ENCODE measurements around the gene HMCN2. TPM values are rescaled to one million over a fixed set of nuclear protein-coding genes. Genes with fewer than 3 reads are reported as not detected.
"Not testable (repeated sequence)": the region's sequence is repeated elsewhere in the genome, so short reads cannot be mapped to it uniquely, and the experiment has no call there.

Gene HMCN2
- total RNA-seq, 2 donors from 2014 or later, result 1.3 to 7.3 TPM

DNA sequence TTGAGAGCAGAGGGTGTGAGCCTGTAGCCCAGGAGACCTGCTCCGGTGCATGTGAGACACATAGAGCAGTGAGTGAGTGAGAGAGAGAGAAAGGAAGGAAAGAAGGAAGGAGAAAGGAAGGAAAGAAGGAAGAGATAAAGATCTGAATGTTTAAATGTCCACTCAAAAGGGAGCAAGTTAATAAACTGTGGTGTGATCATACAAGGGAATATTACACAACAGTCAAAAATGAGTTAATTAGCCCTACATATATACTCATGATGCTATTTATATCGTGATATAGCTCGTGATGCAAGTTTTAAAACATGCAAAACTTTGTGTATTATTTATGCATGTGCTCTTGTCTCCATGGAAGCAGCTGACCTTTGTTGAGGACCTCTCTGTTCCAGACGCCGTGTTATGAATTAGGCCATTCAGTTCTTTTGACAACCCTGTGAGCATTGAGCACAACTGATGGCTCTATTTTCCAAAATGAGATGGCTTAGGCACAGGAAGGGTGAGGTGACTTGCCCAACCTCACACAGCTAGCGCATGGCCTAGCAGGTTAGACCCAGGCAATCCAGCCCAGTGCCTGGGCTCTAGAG is 70.6 kb downstream of the HMCN2 start:
- H3K9me3 ChIP-seq, result no peaks in the 10 kb centered on the region
- no peak for DNase-seq (ENCODE audit: low spot score)
- no peak overlapping the region for H3K27ac ChIP-seq
- no peaks in the 10 kb centered on the region for H3K27me3 ChIP-seq
- H3K4me3 ChIP-seq, result no peak overlapping the region
- peaks cover 0 to 13% of the 10 kb centered on the region in 2 donors for H3K4me1 ChIP-seq
- no peaks in the 10 kb centered on the region for H3K36me3 ChIP-seq
- TF ChIP-seq, protein P1, sequence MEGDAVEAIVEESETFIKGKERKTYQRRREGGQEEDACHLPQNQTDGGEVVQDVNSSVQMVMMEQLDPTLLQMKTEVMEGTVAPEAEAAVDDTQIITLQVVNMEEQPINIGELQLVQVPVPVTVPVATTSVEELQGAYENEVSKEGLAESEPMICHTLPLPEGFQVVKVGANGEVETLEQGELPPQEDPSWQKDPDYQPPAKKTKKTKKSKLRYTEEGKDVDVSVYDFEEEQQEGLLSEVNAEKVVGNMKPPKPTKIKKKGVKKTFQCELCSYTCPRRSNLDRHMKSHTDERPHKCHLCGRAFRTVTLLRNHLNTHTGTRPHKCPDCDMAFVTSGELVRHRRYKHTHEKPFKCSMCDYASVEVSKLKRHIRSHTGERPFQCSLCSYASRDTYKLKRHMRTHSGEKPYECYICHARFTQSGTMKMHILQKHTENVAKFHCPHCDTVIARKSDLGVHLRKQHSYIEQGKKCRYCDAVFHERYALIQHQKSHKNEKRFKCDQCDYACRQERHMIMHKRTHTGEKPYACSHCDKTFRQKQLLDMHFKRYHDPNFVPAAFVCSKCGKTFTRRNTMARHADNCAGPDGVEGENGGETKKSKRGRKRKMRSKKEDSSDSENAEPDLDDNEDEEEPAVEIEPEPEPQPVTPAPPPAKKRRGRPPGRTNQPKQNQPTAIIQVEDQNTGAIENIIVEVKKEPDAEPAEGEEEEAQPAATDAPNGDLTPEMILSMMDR (IDR thresholded peaks at IDR 0.05), result no peak

DNA sequence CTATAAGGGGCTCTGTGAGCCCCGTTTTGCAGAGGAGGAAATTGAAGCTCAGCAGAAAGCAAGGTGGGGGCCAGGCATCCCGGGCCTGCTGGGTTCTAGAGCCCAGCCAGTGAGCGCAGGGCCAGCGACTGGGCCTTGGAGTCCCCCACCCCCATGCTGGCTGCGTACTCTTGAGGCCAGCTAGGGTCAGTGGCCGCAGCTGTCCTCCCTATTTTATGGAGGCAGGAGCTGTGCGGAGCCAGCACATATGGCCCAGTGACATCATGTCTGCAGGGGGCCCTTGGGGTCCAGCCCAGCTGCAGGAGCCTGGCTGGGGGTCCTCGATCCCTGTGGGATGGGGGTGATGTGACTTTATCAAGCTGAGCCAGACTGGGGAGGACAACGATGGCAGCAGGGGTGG is 71.3 kb downstream of the HMCN2 start:
- no peak overlapping the region for H3K27ac ChIP-seq

DNA sequence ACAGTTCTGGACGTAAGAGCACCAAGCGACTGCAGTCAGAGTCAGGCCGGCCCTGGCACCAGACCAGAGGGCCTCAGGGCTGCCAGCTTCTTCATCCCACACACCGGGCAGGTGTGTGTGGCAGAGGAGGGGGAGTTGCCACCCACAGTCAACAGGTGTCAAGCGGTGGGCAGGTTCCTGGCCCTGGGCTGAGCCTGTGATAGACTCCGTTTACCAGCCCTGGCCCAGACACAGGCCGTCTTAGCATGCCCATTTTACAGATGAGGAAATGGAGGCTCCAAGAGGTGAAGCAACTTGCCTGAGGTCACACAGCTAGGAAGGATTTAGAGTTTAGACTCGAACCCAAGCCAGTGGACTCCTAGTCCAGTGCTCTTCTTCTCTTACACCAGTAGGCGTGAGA is 71.8 kb downstream of the HMCN2 start:
- H3K36me3 ChIP-seq, result no peaks in the 10 kb centered on the region
- peaks cover 0 to under 1% of the 10 kb centered on the region in 2 donors for H3K4me1 ChIP-seq
- DNase-seq (ENCODE audit: low spot score), result no peak
- TF ChIP-seq, protein P1 (IDR thresholded peaks at IDR 0.05), result no peak
- H3K4me3 ChIP-seq, result no peak overlapping the region
- no peak overlapping the region for H3K27ac ChIP-seq
- H3K9me3 ChIP-seq, result no peaks in the 10 kb centered on the region
- H3K27me3 ChIP-seq, result no peaks in the 10 kb centered on the region

More for the DNA sequence above, 71.3 kb downstream of the HMCN2 start:
- TF ChIP-seq, protein P1 (IDR thresholded peaks at IDR 0.05), result no peak
- Histone ChIP-seq H3K27me3 (no peaks in the 10 kb centered on the region), H3K4me1 (peaks cover 0 to 5% of the 10 kb centered on the region in 2 donors), H3K36me3 (no peaks in the 10 kb centered on the region), H3K9me3 (no peaks in the 10 kb centered on the region), H3K4me3 (no peak overlapping the region)
- no peak for DNase-seq (ENCODE audit: low spot score)

DNA sequence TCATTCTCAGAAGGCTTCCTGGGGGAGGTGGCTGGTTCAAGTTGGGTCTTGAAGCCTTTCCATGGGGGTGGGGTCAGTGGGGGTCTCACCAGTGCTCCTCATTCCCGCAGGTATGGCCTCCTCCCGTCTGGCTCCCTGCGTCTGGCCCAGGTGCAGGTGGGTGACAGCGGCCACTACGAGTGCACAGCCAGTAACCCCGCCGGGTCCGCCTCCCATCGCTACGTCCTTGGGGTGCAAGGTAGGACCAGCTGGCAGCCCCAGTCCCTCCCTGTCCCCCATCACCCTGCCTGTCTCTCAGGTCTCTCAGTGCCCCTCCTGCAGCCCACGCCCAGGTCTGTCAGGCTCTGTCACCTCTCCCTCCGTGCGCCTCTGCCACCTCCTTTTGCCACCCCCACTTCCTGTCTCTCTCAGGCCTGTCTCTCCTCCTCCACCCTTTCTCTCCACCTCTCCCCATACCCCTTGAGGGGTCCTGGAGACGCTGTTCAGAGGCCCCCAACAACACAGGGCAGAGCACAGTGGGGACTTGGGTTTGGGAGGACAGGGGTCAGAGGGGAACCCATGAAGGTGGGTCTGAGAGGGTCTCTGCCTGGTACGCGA is 72.3 kb downstream of the HMCN2 start:
- Histone ChIP-seq H3K27me3 (no peaks in the 10 kb centered on the region), H3K36me3 (no peaks in the 10 kb centered on the region), H3K9me3 (no peaks in the 10 kb centered on the region), H3K4me3 (no peak overlapping the region), H3K27ac (no peak overlapping the region), H3K4me1 (no peaks in the 10 kb centered on the region)
- no peak for DNase-seq (ENCODE audit: low spot score)
- TF ChIP-seq, protein P1 (IDR thresholded peaks at IDR 0.05), result no peak

DNA sequence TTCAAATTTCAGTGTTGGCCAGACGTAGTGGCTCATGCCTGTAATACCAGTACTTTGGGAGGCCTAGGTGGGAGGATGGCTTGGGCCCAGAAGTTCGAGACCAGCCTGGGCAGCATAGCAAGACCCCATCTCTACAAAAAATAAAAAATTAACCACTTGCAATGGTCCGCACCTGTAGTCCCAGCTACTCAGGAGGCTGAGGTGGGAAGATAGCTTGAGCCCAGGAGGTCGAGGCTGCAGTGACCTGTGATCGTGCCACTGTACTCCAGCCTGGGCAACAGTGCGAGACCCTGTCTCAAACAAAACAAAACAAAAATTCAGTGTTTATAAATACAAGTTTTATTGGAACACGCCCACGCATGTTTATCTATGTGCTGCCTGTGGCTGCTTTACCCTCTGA is 73.3 kb downstream of the HMCN2 start:
- not testable (repeated sequence) for H3K9me3 ChIP-seq; H3K27me3 ChIP-seq; H3K4me3 ChIP-seq; H3K4me1 ChIP-seq; H3K36me3 ChIP-seq; DNase-seq (ENCODE audit: low spot score); H3K27ac ChIP-seq

DNA sequence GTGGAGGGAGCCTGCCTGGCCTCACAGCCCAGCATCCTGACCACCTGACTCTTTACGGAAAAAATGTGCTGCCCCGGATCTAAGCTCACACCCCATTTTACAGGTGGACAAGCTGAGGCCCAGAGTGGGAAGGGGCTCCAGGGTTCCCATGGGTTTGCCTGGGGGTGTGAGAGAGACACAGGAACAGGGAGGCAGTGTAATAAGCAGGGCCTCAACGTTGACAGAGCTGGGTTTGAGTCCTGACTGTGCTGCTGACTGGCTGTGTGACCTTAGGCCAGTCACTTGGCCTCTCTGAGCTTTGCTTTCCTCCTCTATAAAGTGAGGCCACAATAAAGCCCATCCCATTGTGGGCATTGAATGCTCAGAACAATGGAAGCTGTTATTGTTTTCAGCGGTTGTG is 73.7 kb downstream of the HMCN2 start:
- H3K9me3 ChIP-seq, result no peaks in the 10 kb centered on the region
- no peaks in the 10 kb centered on the region for H3K27me3 ChIP-seq
- no peaks in the 10 kb centered on the region for H3K36me3 ChIP-seq
- DNase-seq (ENCODE audit: low spot score), result no peak
- TF ChIP-seq, protein P1 (IDR thresholded peaks at IDR 0.05), result no peak
- H3K4me3 ChIP-seq, result no peak overlapping the region
- H3K4me1 ChIP-seq, result no peaks in the 10 kb centered on the region
- H3K27ac ChIP-seq, result no peak overlapping the region

All from right atrium auricular region (tissue), 2 donors.